ENCODE measurements around the gene GPX8. TPM values are rescaled to one million over a fixed set of nuclear protein-coding genes. Genes with fewer than 3 reads are reported as not detected.
A peak's percentile ranks its signal among the peaks of the same experiment; 100 is the strongest.

GPX8 gene, protein sequence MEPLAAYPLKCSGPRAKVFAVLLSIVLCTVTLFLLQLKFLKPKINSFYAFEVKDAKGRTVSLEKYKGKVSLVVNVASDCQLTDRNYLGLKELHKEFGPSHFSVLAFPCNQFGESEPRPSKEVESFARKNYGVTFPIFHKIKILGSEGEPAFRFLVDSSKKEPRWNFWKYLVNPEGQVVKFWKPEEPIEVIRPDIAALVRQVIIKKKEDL
- polyA plus RNA-seq (2014; cell fraction: cytosol; rRNA removed): 0.25 and 0.72 TPM in 2 replicates
- 0.16 and 0.49 TPM in 2 replicates for polyA plus RNA-seq (2014; cell fraction: nucleus; rRNA removed)

GRCh38 chr5:55159763-55160492 is at the start of gene GPX8:
GPX8 (plus strand) TSS chr5:55160171; CDS start chr5:55160193, 22 bp downstream.
- DNase-seq (ENCODE audit: low spot score): no peak

- no peak for DNase-seq (ENCODE audit: low spot score)
Observed at GRCh38 chr5:55110217-55110616, 49.8 kb upstream of the GPX8 start.

DNA sequence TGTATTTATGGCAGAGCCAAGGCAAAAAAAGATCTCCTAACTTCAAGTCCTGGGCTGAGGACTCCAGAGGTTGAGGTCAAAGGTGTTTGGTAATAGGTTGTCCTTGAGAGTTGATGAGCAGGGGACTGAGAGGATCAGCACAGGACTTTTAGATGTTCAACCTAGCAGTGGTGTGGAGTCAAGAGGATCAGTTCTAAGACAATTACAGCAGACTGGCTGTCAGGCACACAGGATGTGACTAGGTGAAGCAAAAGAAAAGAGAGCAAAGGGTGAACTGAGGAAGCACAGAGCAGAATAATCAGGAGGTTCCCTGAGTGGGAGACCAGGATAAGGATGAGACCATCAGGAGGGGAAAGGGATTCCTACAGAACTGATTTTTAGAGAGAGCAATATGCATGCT is 46.6 kb upstream of the GPX8 start:
- DNase-seq (ENCODE audit: low spot score): no peak

DNA sequence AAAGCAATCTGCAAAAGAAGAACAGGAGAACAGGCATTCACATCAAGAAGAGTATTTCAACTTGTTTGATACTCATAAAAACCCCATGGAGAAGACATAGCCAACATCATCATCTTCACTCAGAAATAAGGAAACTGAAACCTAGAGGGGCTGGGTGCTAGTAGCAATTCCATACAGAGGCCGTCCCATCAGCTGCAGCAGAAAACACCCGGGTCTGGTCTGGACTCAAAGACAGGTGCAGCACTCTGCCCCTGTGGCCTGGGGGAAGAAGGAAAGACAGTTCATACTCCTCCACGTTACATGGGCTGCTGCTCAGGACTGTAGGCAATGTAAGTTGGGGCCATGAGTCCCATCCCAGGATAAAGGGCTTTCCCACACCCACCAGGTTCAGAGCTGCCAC is 45.9 kb upstream of the GPX8 start:
- no peak for DNase-seq (ENCODE audit: low spot score)

DNA sequence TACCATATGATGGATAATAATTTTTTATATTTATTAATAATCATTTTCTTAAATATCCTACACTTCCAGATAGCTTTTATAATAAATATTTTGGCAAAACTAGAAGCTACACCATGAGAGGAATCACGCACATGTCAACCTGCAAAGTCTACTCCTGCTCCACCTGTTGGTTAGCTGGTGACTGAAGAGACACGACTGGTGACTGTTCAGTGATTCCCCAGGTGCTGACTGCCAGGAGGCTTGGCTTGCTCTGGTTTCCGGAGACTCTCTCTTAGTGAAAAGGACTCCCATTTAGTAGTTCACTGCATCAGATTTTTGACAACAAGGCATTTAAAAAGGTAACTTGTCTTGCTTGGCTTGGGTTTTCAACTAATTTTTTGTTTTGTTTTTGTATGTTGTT is 36.6 kb upstream of the GPX8 start:
- no peak for DNase-seq (ENCODE audit: low spot score)

DNA sequence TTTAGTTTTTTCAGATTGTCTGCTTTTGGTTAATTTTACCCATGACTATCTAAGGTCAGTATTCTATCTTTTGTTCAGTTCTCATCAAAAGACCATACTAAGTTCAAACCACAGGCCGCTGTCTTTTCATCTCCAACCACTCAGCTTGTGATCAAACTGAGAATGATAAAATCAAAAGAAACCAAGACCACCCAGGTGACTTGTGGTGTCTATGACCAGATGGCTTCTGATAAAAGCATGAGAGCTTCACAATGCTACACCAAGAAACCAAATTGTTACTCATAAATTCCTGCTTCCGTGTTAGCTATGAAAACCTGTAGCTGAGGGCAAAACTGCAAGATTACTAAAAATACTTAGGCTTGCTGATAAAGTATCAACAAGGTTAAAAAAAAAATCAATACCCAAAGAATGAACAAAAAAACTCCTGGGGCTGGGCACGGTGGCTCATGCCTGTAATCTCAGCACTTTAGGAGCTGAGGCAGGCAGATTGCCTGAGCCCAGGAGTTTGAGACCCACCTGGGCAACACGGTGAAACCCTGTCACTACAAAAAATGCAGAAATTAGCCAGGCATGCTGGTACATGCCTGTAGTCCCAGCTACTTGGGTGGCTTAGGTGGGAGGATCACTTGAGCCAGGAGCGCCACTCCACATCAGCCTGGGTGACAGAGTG is 25.8 kb upstream of the GPX8 start:
- DNase-seq (ENCODE audit: low spot score): no peak

- DNase-seq (ENCODE audit: low spot score): no peak
Observed at GRCh38 chr5:55136521-55136920, 23.4 kb upstream of the GPX8 start.

- no peak for DNase-seq (ENCODE audit: low spot score)
Observed at GRCh38 chr5:55140908-55141665, 18.9 kb upstream of the GPX8 start.

- DNase-seq (ENCODE audit: low spot score): no peak
Observed at GRCh38 chr5:55141945-55142690, 17.9 kb upstream of the GPX8 start.

- no peak for DNase-seq (ENCODE audit: low spot score)
Observed at GRCh38 chr5:55143624-55144023, 16.3 kb upstream of the GPX8 start.

GRCh38 chr5:55146080-55146479 is 13.9 kb upstream of the GPX8 start:
- no peak for DNase-seq (ENCODE audit: low spot score)

DNA sequence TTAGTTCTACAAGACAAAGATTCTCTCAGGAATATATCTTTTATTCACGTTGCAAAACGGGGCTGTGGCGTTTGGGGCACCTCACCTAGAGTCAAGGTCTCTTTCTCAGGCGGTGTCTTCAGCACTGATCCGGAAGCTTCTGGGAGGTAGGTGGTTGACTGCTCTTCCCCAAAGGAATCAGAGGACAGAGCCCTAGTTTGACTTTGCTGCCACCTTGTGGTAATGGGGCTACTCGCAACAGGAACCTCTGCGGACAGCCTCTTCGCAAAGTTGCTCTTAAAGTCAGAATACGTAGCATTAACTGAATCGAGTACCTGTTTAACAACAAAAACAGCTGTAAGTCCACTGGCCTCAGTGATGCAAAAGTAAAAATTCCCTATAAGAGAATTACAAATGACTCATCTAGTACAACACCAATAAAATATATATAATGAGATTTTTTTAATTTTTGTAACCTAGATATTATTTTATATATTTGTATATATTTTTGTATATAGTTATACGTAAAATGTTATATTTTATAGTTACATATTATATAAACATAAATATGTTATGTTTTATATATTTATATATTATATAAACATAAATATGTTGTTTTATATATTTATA is 13.3 kb upstream of the GPX8 start:
- DNase-seq (ENCODE audit: low spot score): peak; percentile 79

GRCh38 chr5:55149308-55149795 is 10.6 kb upstream of the GPX8 start:
- no peak for DNase-seq (ENCODE audit: low spot score)

DNA sequence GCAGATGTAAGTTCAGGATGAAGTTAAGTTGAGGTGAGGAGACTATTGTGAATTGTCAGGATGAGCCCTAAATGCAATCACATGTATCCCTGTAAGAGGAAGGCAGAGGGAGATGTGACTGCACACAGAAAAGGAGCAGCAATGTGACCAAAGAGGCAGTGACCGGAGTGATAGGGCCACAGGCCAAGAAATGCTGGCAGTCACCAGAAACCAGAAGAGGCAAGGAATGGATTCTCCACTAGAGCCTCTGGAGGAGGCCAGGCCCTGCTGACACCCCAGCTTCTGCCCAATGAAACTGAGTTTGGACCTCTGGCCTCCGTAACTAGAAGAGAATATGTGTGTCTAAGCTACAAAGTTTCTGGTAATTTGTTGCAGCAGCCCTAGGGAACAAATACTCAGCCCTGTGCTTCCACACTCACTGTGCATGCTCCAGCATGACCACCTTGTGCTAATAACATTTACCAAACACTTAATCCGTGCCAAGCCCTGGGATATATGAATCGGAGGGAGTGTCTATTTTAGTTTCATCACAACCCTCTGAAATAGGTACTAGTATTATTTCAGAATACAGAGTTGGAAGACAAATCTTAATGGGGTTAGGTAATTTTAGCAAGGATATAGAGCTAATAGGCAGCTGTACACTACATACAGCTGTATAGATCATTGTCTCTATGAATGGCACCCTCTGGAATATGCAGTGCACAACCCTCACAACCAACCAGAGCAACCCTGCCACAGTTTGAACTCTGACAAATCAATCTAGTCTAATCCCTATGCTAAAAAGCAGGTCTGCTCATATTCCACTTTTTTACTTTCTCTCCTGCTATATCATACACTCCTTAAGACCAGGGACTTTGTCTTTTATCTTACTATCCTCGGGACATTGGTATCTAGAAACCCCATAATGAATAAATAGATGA is 7.8 kb upstream of the GPX8 start:
- DNase-seq (ENCODE audit: low spot score): no peak

DNA sequence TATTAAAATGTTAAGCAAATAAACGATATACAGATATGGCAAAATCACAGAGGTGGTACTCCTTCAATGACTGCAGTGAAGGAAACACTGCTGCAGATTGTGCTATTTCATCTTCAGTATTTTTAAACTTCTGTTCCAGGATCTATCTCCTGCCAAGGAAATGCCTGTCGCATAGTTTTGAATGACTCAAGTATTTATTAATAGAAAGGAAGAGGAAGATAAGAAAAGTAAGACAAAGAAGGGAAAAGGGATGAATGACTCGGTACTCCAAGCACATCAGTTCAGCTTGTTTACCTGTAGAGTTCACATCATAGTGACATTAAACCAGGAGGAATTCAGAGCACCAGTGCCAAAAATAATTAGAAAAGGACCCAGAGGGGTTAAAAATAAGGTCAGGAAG is 5.1 kb upstream of the GPX8 start:
- no peak for DNase-seq (ENCODE audit: low spot score)

DNA sequence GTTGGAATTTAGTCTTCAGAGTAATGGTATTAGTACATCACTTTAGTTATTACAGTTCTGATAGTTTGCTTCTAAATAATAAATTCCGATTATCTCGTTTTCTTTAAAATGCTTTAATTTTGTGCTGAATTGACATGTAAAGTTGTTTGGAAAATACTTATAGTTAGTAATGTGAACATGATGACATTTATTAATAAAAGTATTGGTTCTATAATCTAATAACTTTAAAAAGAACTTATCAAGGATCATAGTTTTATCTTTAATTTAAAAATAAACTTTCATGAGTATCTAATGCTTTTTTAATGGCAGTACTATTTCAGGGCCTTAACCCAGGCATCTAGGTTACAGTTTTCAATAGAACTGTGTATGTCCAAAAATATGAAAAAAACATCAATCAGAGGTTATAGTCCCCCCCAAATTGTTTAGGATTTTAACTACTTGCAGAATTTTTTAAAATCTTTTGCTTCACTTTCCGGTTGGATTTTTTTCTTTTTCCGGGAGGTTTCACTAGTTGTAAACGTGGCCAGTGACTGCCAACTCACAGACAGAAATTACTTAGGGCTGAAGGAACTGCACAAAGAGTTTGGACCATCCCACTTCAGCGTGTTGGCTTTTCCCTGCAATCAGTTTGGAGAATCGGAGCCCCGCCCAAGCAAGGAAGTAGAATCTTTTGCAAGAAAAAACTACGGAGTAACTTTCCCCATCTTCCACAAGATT is 680 bp downstream of the GPX8 start:
- no peak for DNase-seq (ENCODE audit: low spot score)

DNA sequence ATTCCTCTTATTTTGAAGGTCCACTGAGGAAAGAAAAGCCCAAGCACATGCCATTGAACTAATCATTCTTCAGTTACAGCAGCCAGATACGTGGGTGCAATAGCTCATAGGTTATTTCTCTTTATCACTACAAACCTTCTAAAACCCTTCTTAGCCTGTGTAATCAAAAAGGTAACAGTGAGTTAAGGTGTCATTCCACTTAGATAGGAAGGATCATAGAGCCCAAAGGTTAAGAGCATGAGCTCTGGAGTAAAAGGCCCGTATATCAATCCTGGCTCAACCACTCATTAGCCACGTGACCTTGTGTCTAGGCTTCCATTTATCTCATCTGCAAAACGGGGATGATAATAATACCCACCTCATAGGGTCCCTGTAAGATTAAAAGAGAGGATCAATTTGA is 2.7 kb downstream of the GPX8 start:
- DNase-seq (ENCODE audit: low spot score): no peak

DNA sequence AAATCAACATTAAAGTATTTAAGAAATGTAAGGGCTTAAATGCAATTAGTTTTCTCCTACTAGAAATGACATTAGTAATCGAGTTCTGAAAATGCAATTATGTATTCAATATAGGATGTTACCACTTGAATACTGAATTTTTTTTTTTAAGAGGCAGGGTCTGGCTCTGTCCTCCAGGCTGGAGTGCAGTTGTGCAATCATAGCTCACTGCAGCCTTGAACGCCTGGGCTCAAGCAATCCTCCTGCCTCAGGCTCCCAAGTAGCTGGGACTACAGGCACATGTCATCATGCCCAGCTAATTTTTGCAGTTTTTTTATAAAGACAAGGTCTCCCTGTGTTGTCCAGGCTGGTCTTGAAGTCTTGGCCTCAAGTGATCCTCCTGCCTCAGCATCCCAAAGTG is 11.5 kb downstream of the GPX8 start:
- DNase-seq (ENCODE audit: low spot score): no peak
